ENCODE measurements around the gene CCER1.
A peak's percentile ranks its signal among the peaks of the same experiment; 100 is the strongest.

The CCER1 gene

DNA sequence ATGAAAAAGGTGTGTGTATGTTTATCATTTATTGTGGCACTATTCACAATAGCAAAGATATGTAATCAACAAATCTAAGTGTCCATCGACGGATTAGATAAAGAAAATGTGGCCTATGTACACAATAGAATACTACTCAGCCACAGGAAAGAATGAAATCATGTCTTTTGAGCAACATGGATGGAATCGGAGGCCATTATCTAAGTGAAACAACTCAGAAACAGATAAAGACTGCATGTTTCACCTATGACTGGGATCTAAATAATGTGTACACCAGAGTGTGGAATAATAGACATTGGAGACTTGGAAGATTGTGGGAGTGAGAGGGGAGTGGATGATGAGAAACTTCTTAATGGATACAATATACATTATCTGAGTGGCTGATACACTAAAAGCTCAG, 44.0 kb downstream of the CCER1 start:
- Histone ChIP-seq H3K14ac (ENCODE audit: low read length) (no peak overlapping the region), H2BK12ac (ENCODE audit: low read length) (no peak overlapping the region), H3K4me2 (ENCODE audit: low read length) (no peak overlapping the region), H4K91ac (ENCODE audit: low read depth, low read length) (no peak overlapping the region), H3K79me1 (ENCODE audit: low read length) (no peaks in the 10 kb centered on the region), H3K27me3 (ENCODE audit: insufficient read depth, low read length) (no peaks in the 10 kb centered on the region), H3K4ac (ENCODE audit: low read depth, low read length) (no peak overlapping the region), H4K12ac (ENCODE audit: low read depth, low read length) (no peak overlapping the region), H2AK5ac (ENCODE audit: low read length) (no peak overlapping the region), H2BK5ac (ENCODE audit: low read depth, low read length, poor library complexity) (no peak overlapping the region), H2AFZ (ENCODE audit: insufficient read depth, low read length, poor library complexity) (no peak overlapping the region), H3K4me3 (ENCODE audit: low read depth, low read length) (no peak overlapping the region), H3K79me2 (ENCODE audit: control insufficient read depth, insufficient read depth, low read length, poor library complexity) (no peaks in the 10 kb centered on the region), H4K8ac (ENCODE audit: low read depth, low read length) (no peak overlapping the region), H3K9ac (ENCODE audit: low read length) (no peak overlapping the region), H3K18ac (ENCODE audit: low read length) (no peak overlapping the region), H3K23ac (ENCODE audit: low read length) (no peak overlapping the region), H3K9me3 (ENCODE audit: insufficient read depth, low read depth, low read length) (no peaks in the 10 kb centered on the region), H3K4me1 (ENCODE audit: control insufficient read depth in 1 of 2, insufficient read depth in 2 of 2, low read length in 2 of 2) (no peaks in the 10 kb centered on the region), H3K36me3 (ENCODE audit: control insufficient read depth in 1 of 2, insufficient read depth in 2 of 2, low read length in 2 of 2) (no peaks in the 10 kb centered on the region), H3K27ac (ENCODE audit: low read depth, low read length) (no peak overlapping the region), H2BK120ac (ENCODE audit: insufficient read depth, low read length, poor library complexity) (no peak overlapping the region)
- WGBS (ENCODE audit: extremely low coverage, insufficient coverage, insufficient read length): no CpG with 5 or more reads among the region's 3 CpGs
- DNase-seq: peak; percentile 6 to 80

DNA sequence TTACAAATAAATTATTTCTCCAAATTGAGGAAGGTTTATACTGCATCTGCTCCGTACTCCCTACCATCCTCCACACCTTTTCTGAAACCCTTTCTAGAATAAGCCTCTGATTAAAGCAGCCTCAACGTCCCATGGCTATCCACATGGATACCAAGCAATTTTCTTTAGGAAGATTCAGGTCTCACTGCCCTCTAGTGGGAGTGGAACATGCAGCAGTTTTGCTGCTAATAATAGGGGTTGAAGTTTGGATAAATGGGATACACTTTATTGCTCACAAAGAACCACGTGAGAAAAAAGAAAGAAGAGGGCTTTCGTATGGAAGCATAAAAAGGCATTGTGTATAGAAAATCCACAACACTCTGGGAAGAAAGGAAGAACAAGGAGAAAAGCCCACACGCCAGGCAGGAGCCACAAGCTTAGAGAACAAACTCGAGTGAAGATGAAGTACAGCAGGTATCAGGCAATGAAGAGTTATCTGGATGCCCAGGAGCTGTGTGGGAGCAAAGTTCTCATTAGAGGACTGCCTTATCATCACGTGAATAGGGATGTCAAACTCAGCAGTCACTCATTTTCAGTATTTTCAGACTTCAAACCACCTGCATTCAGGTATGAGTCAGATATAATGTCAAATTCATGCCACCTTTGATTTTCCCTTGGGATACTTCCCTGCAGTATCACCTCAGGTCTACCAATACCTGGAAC, 45.8 kb downstream of the CCER1 start:
- WGBS (ENCODE audit: extremely low coverage, insufficient coverage, insufficient read length): no CpG with 5 or more reads among the region's 7 CpGs
- H3K27ac ChIP-seq (ENCODE audit: low read depth, low read length): no peak overlapping the region
- no peaks in the 10 kb centered on the region for H3K9me3 ChIP-seq (ENCODE audit: insufficient read depth, low read depth, low read length)
- no peak overlapping the region for H4K8ac ChIP-seq (ENCODE audit: low read depth, low read length)
- H3K18ac ChIP-seq (ENCODE audit: low read length): no peak overlapping the region
- H4K91ac ChIP-seq (ENCODE audit: low read depth, low read length): no peak overlapping the region
- no peak overlapping the region for H3K4ac ChIP-seq (ENCODE audit: low read depth, low read length)
- no peaks in the 10 kb centered on the region for H3K4me1 ChIP-seq (ENCODE audit: control insufficient read depth in 1 of 2, insufficient read depth in 2 of 2, low read length in 2 of 2)
- no peak overlapping the region for H2AFZ ChIP-seq (ENCODE audit: insufficient read depth, low read length, poor library complexity)
- H2BK12ac ChIP-seq (ENCODE audit: low read length): no peak overlapping the region
- no peaks in the 10 kb centered on the region for H3K27me3 ChIP-seq (ENCODE audit: insufficient read depth, low read length)
- no peaks in the 10 kb centered on the region for H3K79me1 ChIP-seq (ENCODE audit: low read length)
- no peak overlapping the region for H2AK5ac ChIP-seq (ENCODE audit: low read length)
- H2BK120ac ChIP-seq (ENCODE audit: insufficient read depth, low read length, poor library complexity): no peak overlapping the region
- no peaks in the 10 kb centered on the region for H3K36me3 ChIP-seq (ENCODE audit: control insufficient read depth in 1 of 2, insufficient read depth in 2 of 2, low read length in 2 of 2)
- no peaks in the 10 kb centered on the region for H3K79me2 ChIP-seq (ENCODE audit: control insufficient read depth, insufficient read depth, low read length, poor library complexity)
- DNase-seq: peak; percentile 22 to 70
- no peak overlapping the region for H3K4me2 ChIP-seq (ENCODE audit: low read length)
- H3K4me3 ChIP-seq (ENCODE audit: low read depth, low read length): no peak overlapping the region
- H3K14ac ChIP-seq (ENCODE audit: low read length): no peak overlapping the region
- H3K23ac ChIP-seq (ENCODE audit: low read length): no peak overlapping the region
- H4K12ac ChIP-seq (ENCODE audit: low read depth, low read length): no peak overlapping the region
- no peak overlapping the region for H2BK5ac ChIP-seq (ENCODE audit: low read depth, low read length, poor library complexity)
- H3K9ac ChIP-seq (ENCODE audit: low read length): peak overlapping the region; percentile 40

DNA sequence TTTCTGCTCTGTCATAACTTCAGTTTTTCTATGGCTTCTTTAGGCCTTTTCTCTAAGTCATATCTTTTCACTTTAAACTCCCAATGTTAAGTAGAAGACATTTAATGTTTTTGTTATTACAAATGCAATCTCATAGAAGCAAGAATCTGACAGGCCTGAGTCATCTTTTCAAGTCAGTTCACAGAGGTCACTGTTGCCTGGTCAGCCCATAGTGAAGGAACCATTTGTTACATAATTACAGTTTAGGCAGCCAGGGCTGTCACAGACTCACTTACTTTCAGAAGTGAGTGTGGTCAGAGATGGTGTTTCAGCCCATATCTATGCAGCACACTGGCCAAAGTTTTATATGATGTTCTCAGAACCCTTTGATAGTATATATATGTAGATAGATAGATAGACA, 46.5 kb downstream of the CCER1 start:
- Histone ChIP-seq H2AK5ac (ENCODE audit: low read length) (no peak overlapping the region), H3K4me2 (ENCODE audit: low read length) (no peak overlapping the region), H3K36me3 (ENCODE audit: control insufficient read depth in 1 of 2, insufficient read depth in 2 of 2, low read length in 2 of 2) (no peaks in the 10 kb centered on the region), H3K27me3 (ENCODE audit: insufficient read depth, low read length) (no peaks in the 10 kb centered on the region), H4K8ac (ENCODE audit: low read depth, low read length) (no peak overlapping the region), H3K4ac (ENCODE audit: low read depth, low read length) (no peak overlapping the region), H3K9me3 (ENCODE audit: insufficient read depth, low read depth, low read length) (no peaks in the 10 kb centered on the region), H2BK12ac (ENCODE audit: low read length) (no peak overlapping the region), H3K14ac (ENCODE audit: low read length) (no peak overlapping the region), H2AFZ (ENCODE audit: insufficient read depth, low read length, poor library complexity) (no peak overlapping the region), H4K91ac (ENCODE audit: low read depth, low read length) (no peak overlapping the region), H4K12ac (ENCODE audit: low read depth, low read length) (no peak overlapping the region), H2BK5ac (ENCODE audit: low read depth, low read length, poor library complexity) (no peak overlapping the region), H3K18ac (ENCODE audit: low read length) (no peak overlapping the region), H3K23ac (ENCODE audit: low read length) (no peak overlapping the region), H3K27ac (ENCODE audit: low read depth, low read length) (no peak overlapping the region), H3K9ac (ENCODE audit: low read length) (no peak overlapping the region), H2BK120ac (ENCODE audit: insufficient read depth, low read length, poor library complexity) (no peak overlapping the region), H3K79me1 (ENCODE audit: low read length) (no peaks in the 10 kb centered on the region), H3K4me1 (ENCODE audit: control insufficient read depth in 1 of 2, insufficient read depth in 2 of 2, low read length in 2 of 2) (no peaks in the 10 kb centered on the region), H3K79me2 (ENCODE audit: control insufficient read depth, insufficient read depth, low read length, poor library complexity) (no peaks in the 10 kb centered on the region), H3K4me3 (ENCODE audit: low read depth, low read length) (no peak overlapping the region)
- DNase-seq: no peak

DNA sequence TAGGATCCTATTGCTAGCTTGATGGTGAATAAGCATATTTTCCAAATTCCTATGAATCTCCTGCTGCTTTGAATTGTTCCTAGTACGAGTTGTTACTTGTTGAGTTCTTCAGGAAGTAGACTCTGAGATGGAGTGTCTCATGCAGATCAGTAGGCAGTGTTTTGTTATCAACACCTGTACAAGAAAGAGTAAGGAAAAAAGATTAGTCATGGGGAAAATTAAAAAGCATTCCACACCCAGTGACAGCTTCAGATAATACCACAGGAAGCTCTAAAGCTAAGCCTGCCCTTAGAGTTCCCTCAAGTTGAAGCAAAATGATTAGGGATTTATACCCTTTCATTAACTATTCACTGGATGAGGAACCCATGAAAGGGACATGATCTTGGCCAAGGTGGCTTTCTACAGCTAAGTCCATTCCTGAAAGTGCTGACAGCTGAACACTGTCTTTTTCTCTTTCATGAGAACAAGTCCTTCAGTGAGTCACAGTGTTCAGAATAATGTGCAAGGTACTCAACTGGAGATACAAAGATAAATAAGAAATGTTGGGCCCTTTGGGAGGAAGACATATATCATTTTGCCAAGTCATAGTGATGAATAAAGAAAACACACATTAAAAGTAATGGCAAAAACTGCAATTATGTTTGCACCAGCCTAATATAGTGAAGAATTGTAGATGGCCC, 49.1 kb downstream of the CCER1 start:
- Histone ChIP-seq H3K4me2 (ENCODE audit: low read length) (no peak overlapping the region), H3K18ac (ENCODE audit: low read length) (no peak overlapping the region), H2BK120ac (ENCODE audit: insufficient read depth, low read length, poor library complexity) (no peak overlapping the region), H3K79me1 (ENCODE audit: low read length) (no peaks in the 10 kb centered on the region), H2BK12ac (ENCODE audit: low read length) (no peak overlapping the region), H3K27ac (ENCODE audit: low read depth, low read length) (no peak overlapping the region), H3K27me3 (ENCODE audit: insufficient read depth, low read length) (no peaks in the 10 kb centered on the region), H3K23ac (ENCODE audit: low read length) (no peak overlapping the region), H3K4me1 (ENCODE audit: control insufficient read depth in 1 of 2, insufficient read depth in 2 of 2, low read length in 2 of 2) (no peaks in the 10 kb centered on the region), H3K4me3 (ENCODE audit: low read depth, low read length) (no peak overlapping the region), H4K12ac (ENCODE audit: low read depth, low read length) (no peak overlapping the region), H3K4ac (ENCODE audit: low read depth, low read length) (no peak overlapping the region), H4K8ac (ENCODE audit: low read depth, low read length) (no peak overlapping the region), H2AFZ (ENCODE audit: insufficient read depth, low read length, poor library complexity) (no peak overlapping the region), H3K14ac (ENCODE audit: low read length) (no peak overlapping the region), H4K91ac (ENCODE audit: low read depth, low read length) (no peak overlapping the region), H2BK5ac (ENCODE audit: low read depth, low read length, poor library complexity) (no peak overlapping the region), H3K9me3 (ENCODE audit: insufficient read depth, low read depth, low read length) (no peaks in the 10 kb centered on the region), H3K36me3 (ENCODE audit: control insufficient read depth in 1 of 2, insufficient read depth in 2 of 2, low read length in 2 of 2) (no peaks in the 10 kb centered on the region), H3K79me2 (ENCODE audit: control insufficient read depth, insufficient read depth, low read length, poor library complexity) (no peaks in the 10 kb centered on the region), H2AK5ac (ENCODE audit: low read length) (no peak overlapping the region), H3K9ac (ENCODE audit: low read length) (no peak overlapping the region)
- DNase-seq: peak in 1 of 2 donors; percentile 26
- no CpG with 5 or more reads among the region's 1 CpG for WGBS (ENCODE audit: extremely low coverage, insufficient coverage, insufficient read length)
